K562 (cell line): ENCODE measurements around the gene SETD4. TPM values are rescaled to one million over a fixed set of nuclear protein-coding genes. Genes with fewer than 3 reads are reported as not detected.

Experiments used
- ATAC-seq: fragments of 200-7000 bp; cut with Tn5 transposase; 3 replicates; pipeline ENCODE4 v1.9.1; 2020; ENCODE audit warnings: moderate library complexity
- BruUV-seq: library from RNA; stranded (reverse); fragments of 400-500 nt; replicated peaks from 2 replicates; lab custom pipeline; 2021; lab: Mats Ljungman, UMichigan
- CTCF ChIA-PET: fragments of 300-600 bp; formaldehyde crosslinking; extraction: SDS; loops from one replicate; lab custom pipeline; 2021; ENCODE audit warnings: low intra/inter-chr PET ratio; lab: Yijun Ruan, JAX
- POLR2A ChIA-PET: fragments of 300-600, 350-650 bp; sonication (Branson Sonifier 250); formaldehyde crosslinking; extraction: SDS; loops from one replicate; lab custom pipeline; 2021; ENCODE audit warnings: antibody characterized with exemption, inconsistent platforms; lab: Yijun Ruan, JAX
- DNase-seq, 4 experiments: peaks; one replicate each; pipeline versions ENCODE4 v3.0.0 to v3.0.0-alpha.2; 2011 to 2018; ENCODE audit warnings: low spot score in 3 of 4, mixed read lengths in 3 of 4; ENCODE audit errors: extremely low read depth in 1 of 4
- FAIRE-seq: peaks from 2 replicates; lab custom pipeline; 2011; peaks lifted over from hg19 to GRCh38; lab: Jason Lieb, UNC
- H2AFZ ChIP-seq: 2 replicates; pipeline ENCODE4 v1.6.0; 2011; ENCODE audit warnings: low read depth, low read length, control low read depth, inconsistent platforms
- H3K27ac ChIP-seq: fragments of 200-600 bp; 3 replicates; pipeline ENCODE4 v1.8.0; 2011; ENCODE audit warnings: low read depth, mild to moderate bottlenecking, control low read depth, inconsistent platforms, low read length, moderate library complexity, mixed read lengths; ENCODE audit errors: extremely low read depth
- H3K27me3 ChIP-seq, 2 experiments: fragments of 300-600 bp in 1 of 2; 2 replicates in 1 of 2; 3 replicates in 1 of 2; pipeline versions ENCODE4 v1.6.0 to v1.8.0; 2011; ENCODE audit warnings: inconsistent platforms in 2 of 2, low read length in 2 of 2, mild to moderate bottlenecking in 1 of 2, mixed read lengths in 1 of 2, moderate library complexity in 1 of 2; ENCODE audit not compliant: control insufficient read depth in 2 of 2, insufficient read depth in 2 of 2
- H3K36me3 ChIP-seq: fragments of 300-600 bp; 3 replicates; pipeline ENCODE4 v1.8.0; 2011; ENCODE audit warnings: mild to moderate bottlenecking, low read length, inconsistent platforms; ENCODE audit not compliant: control insufficient read depth, insufficient read depth
- H3K4me1 ChIP-seq, 2 experiments: fragments of 200-600 bp in 1 of 2; replicated peaks in 1 of 2; 2 replicates in 1 of 2; 3 replicates in 1 of 2; pipeline versions ENCODE4 v1.5.1 to v1.8.0; 2011; ENCODE audit warnings: inconsistent platforms in 2 of 2, low read length in 2 of 2, mild to moderate bottlenecking in 1 of 2, mixed read lengths in 1 of 2, moderate library complexity in 1 of 2; ENCODE audit not compliant: control insufficient read depth in 2 of 2, insufficient read depth in 2 of 2
- H3K4me2 ChIP-seq: 2 replicates; pipeline ENCODE4 v1.6.1; 2011; ENCODE audit warnings: low read length, control low read depth, inconsistent platforms, mixed read lengths; ENCODE audit not compliant: insufficient read depth
- H3K4me3 ChIP-seq: fragments of 200-600 bp; sonication (generic), shearing (Covaris generic); 2 replicates; pipeline ENCODE4 v1.5.1; 2016; ENCODE audit warnings: control low read depth, inconsistent platforms
- H3K79me2 ChIP-seq: fragments of 200-600 bp; 3 replicates; pipeline ENCODE4 v1.8.0; 2011; ENCODE audit warnings: low read length, inconsistent platforms; ENCODE audit not compliant: control insufficient read depth, insufficient read depth
- H3K9ac ChIP-seq, 2 experiments: 2 replicates each; pipeline versions ENCODE4 v1.6.0 to v1.6.1; 2011; ENCODE audit warnings: low read depth in 2 of 2, low read length in 2 of 2, control low read depth in 1 of 2, inconsistent platforms in 1 of 2, mild to moderate bottlenecking in 1 of 2, mixed read lengths in 1 of 2; ENCODE audit not compliant: insufficient read depth in 1 of 2
- H3K9me1 ChIP-seq: one replicate; pipeline ENCODE4 v1.6.0; 2011; ENCODE audit warnings: inconsistent platforms, mild to moderate bottlenecking, low read length, moderate library complexity; ENCODE audit not compliant: control insufficient read depth, insufficient read depth
- H3K9me3 ChIP-seq: replicated peaks from 2 replicates; pipeline ENCODE4 v1.5.1; 2011; ENCODE audit warnings: low read depth, low read length, inconsistent platforms; ENCODE audit not compliant: control insufficient read depth, insufficient read depth
- H4K20me1 ChIP-seq: replicated peaks from 2 replicates; pipeline ENCODE4 v1.6.1; 2011; ENCODE audit warnings: low read length, inconsistent platforms, mixed read lengths; ENCODE audit not compliant: control insufficient read depth, insufficient read depth
- C11orf30 ChIP-seq: fragments of 450-650 bp; IDR thresholded peaks from 2 replicates; pipeline ENCODE4 v1.6.1; 2016; ENCODE audit warnings: low read depth, mild to moderate bottlenecking
- CLOCK ChIP-seq: fragments of 250-450 bp; sonication (Bioruptor Pico); IDR thresholded peaks from 2 replicates; pipeline ENCODE4 v1.4.0; 2020; ENCODE audit warnings: mild to moderate bottlenecking, moderate library complexity, borderline replicate concordance
- FIP1L1 ChIP-seq: fragments of 200-400 bp; formaldehyde crosslinking; IDR thresholded peaks from 2 replicates; pipeline ENCODE4 v1.6.1; 2018; ENCODE audit warnings: mild to moderate bottlenecking, low read depth, low read length; ENCODE audit not compliant: poor library complexity, severe bottlenecking
- RAD21 ChIP-seq, 2 experiments: fragments of 250-450 bp in 1 of 2; fragments of 450-650 bp in 1 of 2; sonication (Bioruptor Pico) in 1 of 2; formaldehyde crosslinking in 1 of 2; IDR thresholded peaks in 1 of 2; conservative IDR thresholded peaks in 1 of 2; 2 replicates each; pipeline versions ENCODE4 v1.4.0 to v1.8.0; 2020 to 2022; ENCODE audit warnings: mild to moderate bottlenecking in 2 of 2, moderate library complexity in 1 of 2
- SRSF7 ChIP-seq: fragments of 200-400 bp; formaldehyde crosslinking; optimal IDR thresholded peaks from 2 replicates; pipeline ENCODE3; 2017; ENCODE audit warnings: mild to moderate bottlenecking, low read depth, low read length
- SRSF9 ChIP-seq: fragments of 200-400 bp; formaldehyde crosslinking; IDR thresholded peaks from 2 replicates; pipeline ENCODE4 v1.6.1; 2017; ENCODE audit warnings: low read depth, low read length, borderline replicate concordance
- XRCC4 ChIP-seq: IDR thresholded peaks from one replicate; pipeline ENCODE4 v1.6.1; 2011; ENCODE audit not compliant: insufficient read depth, insufficient read length; ENCODE audit errors: extremely low read depth
- ZNF316 ChIP-seq: fragments of 450-650 bp; IDR thresholded peaks from 2 replicates; pipeline ENCODE4 v1.6.1; 2016
- ZNF444 ChIP-seq: fragments of 250-450 bp; sonication (Bioruptor Pico); IDR thresholded peaks from 2 replicates; pipeline ENCODE4 v1.4.0; 2020; ENCODE audit warnings: mild to moderate bottlenecking, moderate library complexity
- WGBS: fragments of 100-300 bp; shearing (Covaris generic); methylation state at CpG from one replicate; pipeline ENCODE4 v1.1.6; 2016; ENCODE audit warnings: low coverage, mixed read lengths; ENCODE audit not compliant: insufficient coverage; ENCODE audit errors: missing lambda C conversion rate; 5-methylcytosine and 5-hydroxymethylcytosine counted together
- in situ Hi-C: fragments of 300-500 bp; cut with MboI; formaldehyde crosslinking; loops from 4 replicates; pipeline ENCODE4 v1.15.0; 2018; ENCODE audit warnings: inconsistent platforms, mixed read lengths
- intact Hi-C: fragments of 100-400 bp; cut with micrococcal nuclease; formaldehyde crosslinking; loops from 2 replicates; pipeline ENCODE4 v1.14.2; 2022
- polyA plus RNA-seq, 8 experiments: library from polyadenylated mRNA; depleted of rRNA in 4 of 8; stranded (reverse) in 5 of 8; unstranded in 3 of 8; fragments of >200 nt; fragmentation: Nextera tagmentation in 2 of 8; fragmentation: Illumina TruSeq in 1 of 8; extraction: Ambion mirVana in 2 of 8; extraction: Trizol in 1 of 8; gene quantifications; 2 replicates each; pipeline versions ENCODE4 v1.2.1 to v1.2.3, GENCODE V29; 2011 to 2014; ENCODE audit warnings: inconsistent platforms in 1 of 8, missing spikeins in 1 of 8
- total RNA-seq, 7 experiments: library from RNA; depleted of rRNA in 6 of 7; stranded (reverse); fragments of >200 nt in 6 of 7; fragmentation: Illumina TruSeq in 2 of 7; extraction: Trizol in 2 of 7; gene quantifications; 2 replicates each; pipeline versions ENCODE4 v1.2.1 to v1.2.3, GENCODE V29; 2011 to 2021; ENCODE audit warnings: low replicate concordance in 1 of 7

The SETD4 gene
- total and polyA plus RNA-seq, 9 of the 15 experiments (the other 6 are each of a cell fraction or from before 2014, with no cell fraction given): 16.1 to 51.3 (median 25.7) TPM

- Histone ChIP-seq H3K4me2 (no peak overlapping the region), H4K20me1 (no peaks in the 10 kb centered on the region), H3K9ac (no peak overlapping the region), H3K4me1 (no peaks in the 10 kb centered on the region), H2AFZ (no peak overlapping the region), H3K27me3 (no peaks in the 10 kb centered on the region), H3K27ac (no peak overlapping the region), H3K9me3 (no peaks in the 10 kb centered on the region), H3K36me3 (peaks cover 87% of the 10 kb centered on the region), H3K4me3 (no peak overlapping the region), H3K9me1 (no peaks in the 10 kb centered on the region), H3K79me2 (peaks cover 5% of the 10 kb centered on the region; the same call in 2 of the 3 replicates)
- ChIA-PET POLR2A (interaction anchor here (0.7 to 2.0 kb wide), 3 partner anchors 11 to 1445 kb away, joined by 4 to 5 read pairs (median 5); no protein-coding TSS in a partner anchor), CTCF (interaction anchor here (0.6 kb wide), 1 partner anchor 35 kb away, joined by 5 read pairs; no protein-coding TSS in a partner anchor)
- no peak for ATAC-seq
- in situ Hi-C loops: no loop called here
- intact Hi-C loops: no loop called here
- no peak for DNase-seq
- FAIRE-seq: no peak
- no TSS peak for BruUV-seq
- 87% methylated on average over 10 of the region's 10 CpGs for WGBS
- no peak for TF ChIP-seq SRSF7
Measured at GRCh38 chr21:36052860-36053714, 7.2 kb downstream of the SETD4 start.

GRCh38 chr21:36048357-36048756 is 12.0 kb downstream of the SETD4 start:
- Histone ChIP-seq H3K36me3 (peaks cover 82% of the 10 kb centered on the region), H3K4me1 (no peaks in the 10 kb centered on the region), H3K9me1 (no peaks in the 10 kb centered on the region), H3K9ac (no peak overlapping the region), H4K20me1 (no peaks in the 10 kb centered on the region), H3K4me3 (no peak overlapping the region), H3K27me3 (no peaks in the 10 kb centered on the region), H3K9me3 (no peaks in the 10 kb centered on the region), H3K79me2 (no peaks in the 10 kb centered on the region), H2AFZ (no peak overlapping the region), H3K4me2 (no peak overlapping the region), H3K27ac (no peak overlapping the region)
- intact Hi-C loops (no loop called here), in situ Hi-C loops (no loop called here)
- ChIA-PET POLR2A (no interaction called here), CTCF (no interaction called here)
- ATAC-seq (no peak), DNase-seq (no peak), FAIRE-seq (no peak)
- WGBS: 85% methylated on average over 7 of the region's 7 CpGs
- peak; percentile 69 for TF ChIP-seq ZNF316
- peak; percentile 41; the same call in 1 of the 2 replicates for TF ChIP-seq C11orf30
- TF ChIP-seq FIP1L1: no peak
- no peak for TF ChIP-seq XRCC4
- no peak for TF ChIP-seq CLOCK
- TF ChIP-seq SRSF9: no peak
- no peak for TF ChIP-seq ZNF444 (CRISPR knock-in tag)
- TF ChIP-seq RAD21 (CRISPR knock-in tag; conservative IDR thresholded peaks at IDR 0.05 in 1 of 2, IDR thresholded peaks at IDR 0.05 in 1 of 2): no peak
- BruUV-seq: no TSS peak
